Activated CD8-positive, alpha-beta memory T cell treated with anti-CD3 and anti-CD28 coated beads, Interleukin-2, amount 10 ng/mL, durations not matched to agents 7 days and 5 days (primary cell): ENCODE results near the gene KCNN1. TPM values are rescaled to one million over a fixed set of nuclear protein-coding genes. Genes with fewer than 3 reads are reported as not detected.

Experiments used
- ATAC-seq: fragments of 150-1000 bp; cut with Tn5 transposase; one replicate; pipeline ENCODE4 v1.10.0; 2021; ENCODE audit warnings: moderate library complexity
- CTCF ChIA-PET: fragments of 350-600 bp; sonication (Branson Sonifier 250); formaldehyde crosslinking; loops from one replicate; lab custom pipeline; 2021; ENCODE audit warnings: antibody characterized with exemption; lab: Charles Lee
- DNase-seq: peaks from one replicate; pipeline ENCODE4 v3.0.0-alpha.2; 2020
- H3K27ac Mint-ChIP-seq: one replicate; pipeline ENCODE4 v1.8.0; 2021; ENCODE audit warnings: mild to moderate bottlenecking, mixed read lengths
- H3K27me3 Mint-ChIP-seq: one replicate; pipeline ENCODE4 v1.8.0; 2021; ENCODE audit warnings: mixed read lengths
- H3K36me3 Mint-ChIP-seq: one replicate; pipeline ENCODE4 v1.8.0; 2021; ENCODE audit warnings: mild to moderate bottlenecking, mixed read lengths
- H3K4me1 Mint-ChIP-seq: one replicate; pipeline ENCODE4 v1.8.0; 2021; ENCODE audit warnings: mixed read lengths
- H3K4me3 Mint-ChIP-seq: one replicate; pipeline ENCODE4 v1.8.0; 2021; ENCODE audit warnings: mild to moderate bottlenecking, moderate library complexity, mixed read lengths
- H3K9me3 Mint-ChIP-seq: one replicate; pipeline ENCODE4 v1.8.0; 2022; ENCODE audit warnings: low read depth, mixed read lengths
- total RNA-seq, 2 experiments: library from RNA; stranded (reverse); gene quantifications; one replicate each; pipeline ENCODE4 v1.2.3, GENCODE V29; 2021

The KCNN1 gene
- total RNA-seq, 2 experiments from 2014 or later, result 0.21 TPM; not detected in 1

DNA sequence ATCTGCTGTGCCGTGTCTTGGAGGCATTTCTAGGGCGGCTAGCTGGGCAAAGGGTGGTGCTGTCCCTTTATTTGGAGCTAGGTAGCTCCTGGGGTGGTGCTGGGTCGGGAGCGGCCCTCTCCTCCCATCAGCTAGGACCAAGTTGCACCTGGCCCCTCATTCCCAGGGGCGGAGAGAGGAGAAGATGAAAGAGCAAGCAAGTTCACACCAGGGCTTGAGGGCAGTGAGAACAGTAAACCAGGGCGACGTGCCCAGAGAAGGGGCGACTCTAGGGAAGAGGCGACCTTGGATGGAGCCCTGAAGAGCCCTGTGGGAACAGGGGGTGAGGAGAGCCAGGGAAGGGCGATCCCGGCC lies 17.0 kb upstream of the KCNN1 start:
- Mint-ChIP-seq H3K4me3 (peak overlapping the region; percentile 47), H3K27me3 (peaks cover 58% of the 10 kb centered on the region), H3K9me3 (no peaks in the 10 kb centered on the region), H3K4me1 (peaks cover 36% of the 10 kb centered on the region), H3K27ac (no peak overlapping the region), H3K36me3 (no peaks in the 10 kb centered on the region)
- ATAC-seq, result no peak
- no peak for DNase-seq
- CTCF ChIA-PET, result interaction anchor here (1.2 kb wide), 1 partner anchor 12 kb away, joined by 6 read pairs; no protein-coding TSS in a partner anchor

DNA sequence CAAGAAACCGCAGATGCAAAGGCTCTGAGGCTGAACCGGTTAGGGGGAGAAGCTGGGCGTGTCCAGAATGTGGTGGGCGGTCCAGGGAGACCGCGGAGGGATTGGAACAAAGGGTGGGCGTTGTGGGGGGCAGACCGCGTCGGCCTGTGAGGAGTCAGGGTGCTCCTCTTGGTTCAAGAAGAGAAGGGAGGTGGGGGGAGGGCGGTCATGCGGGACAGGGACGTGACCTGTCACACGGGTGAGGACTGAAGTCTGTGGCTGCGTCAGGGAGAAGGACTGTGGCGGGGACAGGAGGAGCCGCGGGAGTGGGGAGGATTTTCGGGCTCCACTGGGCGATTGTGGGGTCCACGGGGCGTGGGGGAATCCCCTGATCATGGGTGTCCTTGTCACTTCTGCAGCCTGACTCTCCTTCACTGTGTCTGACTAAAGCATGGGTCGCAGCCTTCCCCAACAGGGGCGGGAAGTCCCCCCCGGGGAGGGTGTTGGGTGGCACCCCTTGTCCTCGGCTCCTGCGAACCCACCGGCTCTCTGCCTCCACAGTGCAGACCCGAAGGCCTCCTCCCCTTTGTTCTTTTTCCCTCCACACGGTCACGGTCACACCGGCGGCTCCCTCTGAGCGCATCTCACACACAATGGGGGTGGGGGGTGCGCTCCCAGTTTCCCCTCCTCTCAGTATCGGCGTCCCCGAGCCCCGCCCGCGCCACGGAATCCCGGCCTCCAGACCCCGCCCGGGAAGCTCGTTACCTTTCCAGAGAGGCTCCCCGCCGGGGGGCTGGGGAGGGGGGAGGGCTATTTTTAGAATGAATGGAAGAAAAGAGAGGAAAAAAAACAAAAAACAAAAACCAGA lies 16.4 kb upstream of the KCNN1 start:
- ATAC-seq, result no peak
- Mint-ChIP-seq H3K36me3 (no peaks in the 10 kb centered on the region), H3K27ac (no peak overlapping the region), H3K4me3 (peak overlapping the region; percentile 47), H3K9me3 (no peaks in the 10 kb centered on the region), H3K4me1 (peaks cover 36% of the 10 kb centered on the region), H3K27me3 (peaks cover 58% of the 10 kb centered on the region)
- CTCF ChIA-PET, result interaction anchor here (0.8 to 1.7 kb wide), 5 partner anchors 12 to 95 kb away, joined by 3 to 7 read pairs (median 4); no protein-coding TSS in a partner anchor
- DNase-seq, result peak; percentile 54

DNA sequence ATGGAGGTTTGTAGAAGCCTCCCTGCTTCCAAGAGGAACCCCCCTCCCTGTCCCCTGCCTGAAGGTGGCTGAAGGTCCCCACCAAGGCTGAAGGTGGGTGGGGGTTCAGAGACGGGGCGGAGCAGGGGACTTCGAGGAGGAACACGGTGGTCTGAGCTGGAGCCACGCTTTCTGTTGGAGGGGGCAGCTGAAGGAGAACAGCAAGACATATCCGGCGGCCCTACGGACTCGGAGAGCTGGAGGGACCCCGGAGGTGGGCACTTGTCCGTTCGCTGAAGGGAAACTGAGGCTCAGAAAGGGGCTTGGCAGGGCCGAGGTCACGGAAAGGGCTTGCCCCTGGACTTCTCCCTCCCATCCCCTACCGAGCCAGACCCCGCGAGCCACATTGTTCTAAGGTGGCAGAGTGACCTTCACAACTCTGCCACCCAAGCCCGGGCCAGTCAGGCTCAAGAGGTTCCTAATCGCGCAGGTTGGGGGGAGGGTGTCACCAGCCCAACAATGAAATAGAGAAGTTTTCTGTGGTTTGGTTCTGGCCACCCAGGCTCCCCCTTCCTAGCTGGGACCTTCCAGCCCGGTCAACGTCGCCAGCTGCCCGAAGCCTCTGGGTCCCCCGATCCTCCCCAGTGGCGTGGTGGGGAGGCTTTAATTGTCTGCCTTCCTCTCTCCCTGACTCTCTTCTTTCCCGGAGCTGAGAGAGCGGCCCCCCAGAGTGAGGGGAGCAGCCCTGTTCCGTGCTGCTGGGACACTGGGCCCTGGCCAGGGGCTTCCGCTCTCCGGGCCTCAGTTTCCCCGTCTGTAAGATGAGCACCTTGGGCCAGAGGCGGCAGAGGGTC lies 15.5 kb upstream of the KCNN1 start:
- H3K4me1 Mint-ChIP-seq, result peaks cover 33% of the 10 kb centered on the region
- H3K4me3 Mint-ChIP-seq, result no peak overlapping the region
- peaks cover 58% of the 10 kb centered on the region for H3K27me3 Mint-ChIP-seq
- DNase-seq (no peak), ATAC-seq (no peak)
- H3K36me3 Mint-ChIP-seq, result no peaks in the 10 kb centered on the region
- CTCF ChIA-PET, result interaction anchor here (0.8 to 1.7 kb wide), 4 partner anchors 13 to 96 kb away, joined by 3 to 7 read pairs (median 4); no protein-coding TSS in a partner anchor
- no peak overlapping the region for H3K27ac Mint-ChIP-seq
- H3K9me3 Mint-ChIP-seq, result no peaks in the 10 kb centered on the region

DNA sequence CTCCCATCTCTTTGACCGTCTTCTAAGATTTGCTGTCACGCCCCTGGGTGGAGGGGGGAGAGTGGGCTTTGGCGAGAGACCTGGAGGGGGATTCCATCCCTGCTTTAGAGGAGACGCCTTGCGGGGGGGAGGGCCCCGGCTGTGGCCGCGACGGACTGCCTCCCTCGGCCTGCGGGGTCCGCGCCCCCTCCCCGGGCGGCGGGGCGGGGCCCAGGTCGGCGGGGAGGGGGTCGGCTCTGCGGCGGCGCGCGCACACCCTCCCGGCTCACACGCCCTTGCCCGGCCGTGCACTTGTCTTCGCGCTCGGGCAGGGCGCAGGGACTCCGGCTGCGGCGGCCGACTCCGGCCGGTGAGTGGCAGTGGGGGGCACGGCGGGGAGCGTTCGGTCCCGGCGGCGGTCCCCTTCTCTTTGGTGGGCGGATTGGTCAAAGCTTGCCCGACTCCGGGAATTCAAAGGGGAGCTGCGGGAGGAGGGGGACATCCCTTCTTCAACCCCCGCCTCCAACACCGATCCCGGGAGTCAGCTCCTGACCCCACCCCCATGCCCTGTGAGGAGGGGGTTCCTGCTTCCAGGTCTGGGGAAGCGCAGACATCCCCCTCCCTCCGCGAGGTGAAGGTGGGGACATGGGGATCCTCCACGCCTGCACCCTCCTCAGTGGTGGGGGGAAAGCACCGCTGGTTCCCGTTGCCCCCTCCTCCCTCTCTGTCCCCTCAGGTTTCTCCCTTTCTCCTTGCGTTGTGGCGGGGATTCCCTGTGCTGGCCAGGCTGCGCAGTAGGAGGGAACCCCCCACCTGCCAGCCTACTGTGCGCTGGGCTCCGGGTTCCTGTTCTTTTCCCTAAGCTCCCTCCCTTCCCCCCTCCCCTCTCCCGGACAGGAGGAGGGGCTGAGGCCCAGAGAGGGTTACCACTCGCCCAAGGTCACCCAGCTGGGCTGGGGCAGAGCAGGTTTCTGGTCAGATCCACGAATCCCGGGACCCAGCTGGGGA lies 14.6 kb upstream of the KCNN1 start:
- Mint-ChIP-seq H3K36me3 (no peaks in the 10 kb centered on the region), H3K4me3 (no peak overlapping the region), H3K27me3 (peaks cover 61% of the 10 kb centered on the region), H3K27ac (no peak overlapping the region), H3K9me3 (no peaks in the 10 kb centered on the region), H3K4me1 (peaks cover 28% of the 10 kb centered on the region)
- ATAC-seq, result no peak
- CTCF ChIA-PET, result interaction anchor here (1.1 to 5.0 kb wide), 6 partner anchors 14 to 46 kb away, joined by 3 to 18 read pairs (median 4); no protein-coding TSS in a partner anchor
- DNase-seq, result no peak

DNA sequence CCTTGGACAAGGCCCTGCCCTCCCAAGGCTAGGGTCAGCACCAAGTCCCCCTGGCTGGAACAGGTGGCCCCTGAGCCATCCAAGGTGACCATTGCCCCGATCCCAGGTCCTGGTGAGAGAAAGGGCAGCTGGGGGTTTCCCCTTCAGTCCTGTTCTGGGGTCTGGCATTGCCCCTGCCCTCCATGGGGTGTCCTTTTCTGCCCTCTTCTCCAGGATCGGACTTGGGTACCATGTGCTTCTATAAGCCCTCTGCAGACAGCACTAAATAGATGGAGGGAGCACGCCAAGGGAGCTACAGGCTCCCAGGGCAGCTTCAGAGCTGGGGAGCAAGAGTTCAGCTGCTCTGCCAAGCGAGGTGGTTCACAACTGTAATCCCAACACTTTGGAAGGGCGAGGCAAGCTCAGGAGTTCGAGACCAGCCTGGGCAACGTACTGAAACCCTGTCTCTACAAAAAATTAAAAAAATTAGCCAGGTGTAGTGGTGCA lies 13.5 kb upstream of the KCNN1 start:
- ATAC-seq, result no peak
- CTCF ChIA-PET, result interaction anchor here (1.1 to 5.0 kb wide), 5 partner anchors 15 to 43 kb away, joined by 3 to 18 read pairs (median 4); partner anchors contain the start of gene CCDC124
- DNase-seq, result no peak
- Mint-ChIP-seq H3K27ac (no peak overlapping the region), H3K4me1 (peaks cover 25% of the 10 kb centered on the region), H3K36me3 (no peaks in the 10 kb centered on the region), H3K4me3 (no peak overlapping the region), H3K27me3 (peaks cover 69% of the 10 kb centered on the region), H3K9me3 (no peaks in the 10 kb centered on the region)

DNA sequence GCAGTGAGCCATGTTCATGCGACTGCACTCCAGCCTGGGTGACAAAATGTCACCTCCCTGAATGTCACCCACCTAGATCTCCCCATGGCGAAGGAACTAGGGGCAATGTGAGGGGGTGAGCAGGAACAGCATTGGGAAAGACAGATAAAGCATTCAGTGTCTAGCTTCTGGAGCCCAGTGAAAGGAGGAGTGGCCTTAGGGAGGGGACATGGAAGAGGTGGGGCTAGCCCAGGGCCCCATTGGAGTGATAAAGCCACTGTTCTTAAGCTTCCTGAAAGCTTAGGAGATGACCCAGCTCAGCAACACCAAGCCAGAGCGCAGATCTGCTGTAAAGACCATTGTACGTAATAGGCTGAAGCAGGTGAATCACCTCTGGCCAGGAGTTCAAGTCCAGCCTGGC lies 13.0 kb upstream of the KCNN1 start:
- DNase-seq (no peak), ATAC-seq (no peak)
- Mint-ChIP-seq H3K4me3 (no peak overlapping the region), H3K36me3 (no peaks in the 10 kb centered on the region), H3K9me3 (no peaks in the 10 kb centered on the region), H3K27ac (no peak overlapping the region), H3K4me1 (peaks cover 22% of the 10 kb centered on the region), H3K27me3 (peaks cover 67% of the 10 kb centered on the region)
- CTCF ChIA-PET, result interaction anchor here (1.4 to 5.0 kb wide), 4 partner anchors 16 to 43 kb away, joined by 4 to 18 read pairs (median 6); partner anchors contain the start of gene CCDC124

DNA sequence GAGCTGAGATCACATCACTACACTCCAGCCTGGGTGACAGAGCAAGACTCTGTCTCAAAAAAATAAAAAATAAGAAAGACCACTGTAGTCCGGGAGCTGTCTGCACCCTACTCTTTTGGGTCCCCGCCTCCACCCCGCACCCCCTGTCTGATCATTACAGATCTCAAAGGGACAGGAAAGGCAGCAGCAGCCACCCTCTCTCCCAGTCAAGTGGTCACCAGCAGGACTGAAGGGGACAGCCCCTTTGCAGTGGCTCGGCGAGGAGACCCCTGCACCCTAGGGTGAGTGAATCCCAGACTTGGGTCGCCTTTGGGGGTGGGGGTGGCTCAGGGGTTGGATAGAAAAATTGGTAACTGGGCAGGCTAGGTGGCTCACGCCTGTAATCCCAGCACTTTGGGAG lies 12.5 kb upstream of the KCNN1 start:
- CTCF ChIA-PET, result interaction anchor here (1.0 to 5.0 kb wide), 5 partner anchors 16 to 95 kb away, joined by 3 to 18 read pairs (median 5); partner anchors contain the start of genes CCDC124 and RPL18A
- Mint-ChIP-seq H3K9me3 (no peaks in the 10 kb centered on the region), H3K4me3 (no peak overlapping the region), H3K36me3 (no peaks in the 10 kb centered on the region), H3K27me3 (peaks cover 62% of the 10 kb centered on the region), H3K4me1 (peaks cover 18% of the 10 kb centered on the region), H3K27ac (no peak overlapping the region)
- ATAC-seq (no peak), DNase-seq (no peak)

DNA sequence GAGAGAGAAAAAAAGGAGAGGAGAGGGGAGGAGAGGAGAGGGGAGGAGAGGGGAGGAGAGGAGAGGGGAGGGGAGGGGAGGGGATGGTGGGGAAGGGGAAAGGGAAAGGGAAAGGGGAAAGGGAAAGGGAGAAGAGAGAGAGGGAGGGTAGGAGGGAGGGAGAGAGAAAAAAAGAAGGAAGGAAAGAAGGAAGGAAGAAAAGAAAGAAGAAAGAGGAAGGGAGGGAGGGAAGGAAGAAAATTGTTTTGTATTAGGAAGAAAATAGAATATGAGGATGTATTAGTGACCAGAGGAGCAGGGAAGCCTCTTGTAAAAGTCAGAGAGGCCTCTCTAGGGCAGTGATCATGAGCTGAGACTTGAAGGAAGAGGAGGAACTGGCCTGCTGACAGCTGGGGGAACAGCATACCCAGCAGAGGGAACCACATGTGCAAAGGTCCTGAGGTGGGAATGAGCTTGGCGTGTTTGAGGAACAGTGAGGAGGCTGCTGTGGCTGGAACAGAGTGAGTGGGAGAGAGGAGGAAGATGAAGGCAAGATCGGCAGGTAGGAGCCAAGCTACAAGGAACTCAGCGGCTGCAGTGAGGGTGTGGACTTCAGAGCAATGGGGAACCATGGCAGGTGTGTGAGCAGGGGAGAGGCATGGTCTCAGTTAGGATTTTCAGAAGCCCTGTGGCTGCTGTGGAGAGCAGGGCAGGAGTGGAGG lies 9.6 kb upstream of the KCNN1 start:
- DNase-seq (no peak), ATAC-seq (no peak)
- H3K4me3 Mint-ChIP-seq, result no peak overlapping the region
- H3K27ac Mint-ChIP-seq, result no peak overlapping the region
- H3K9me3 Mint-ChIP-seq, result no peaks in the 10 kb centered on the region
- H3K36me3 Mint-ChIP-seq, result no peaks in the 10 kb centered on the region
- peaks cover 38% of the 10 kb centered on the region for H3K27me3 Mint-ChIP-seq
- CTCF ChIA-PET, result interaction anchor here (1.5 kb wide), 1 partner anchor 40 kb away, joined by 6 read pairs; no protein-coding TSS in a partner anchor
- H3K4me1 Mint-ChIP-seq, result no peaks in the 10 kb centered on the region

DNA sequence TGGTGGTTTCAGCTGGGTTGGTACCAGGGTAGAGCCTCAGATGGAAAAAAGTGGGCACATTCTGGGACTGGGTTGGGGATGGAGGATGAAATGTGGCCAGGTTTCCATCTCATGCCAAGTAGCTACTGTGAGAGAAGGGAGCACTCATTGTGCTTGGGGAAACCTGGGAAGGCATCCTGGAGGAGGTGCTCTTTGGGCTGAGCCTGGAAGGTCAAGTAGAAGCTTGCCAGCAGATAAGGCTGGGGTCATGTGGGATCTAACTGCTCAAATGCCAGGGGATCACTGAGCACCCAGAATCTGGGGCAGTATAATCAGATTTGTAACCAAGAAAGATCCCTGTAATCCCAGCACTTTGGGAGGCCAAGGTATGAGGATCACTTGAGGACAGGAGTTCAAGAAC lies 9.0 kb upstream of the KCNN1 start:
- CTCF ChIA-PET, result interaction anchor here (0.6 to 1.5 kb wide), 2 partner anchors 18 to 39 kb away, joined by 3 to 6 read pairs; no protein-coding TSS in a partner anchor
- Mint-ChIP-seq H3K9me3 (no peaks in the 10 kb centered on the region), H3K27ac (no peak overlapping the region), H3K4me1 (no peaks in the 10 kb centered on the region), H3K36me3 (no peaks in the 10 kb centered on the region), H3K4me3 (no peak overlapping the region), H3K27me3 (peaks cover 34% of the 10 kb centered on the region)
- ATAC-seq, result no peak
- DNase-seq, result no peak

DNA sequence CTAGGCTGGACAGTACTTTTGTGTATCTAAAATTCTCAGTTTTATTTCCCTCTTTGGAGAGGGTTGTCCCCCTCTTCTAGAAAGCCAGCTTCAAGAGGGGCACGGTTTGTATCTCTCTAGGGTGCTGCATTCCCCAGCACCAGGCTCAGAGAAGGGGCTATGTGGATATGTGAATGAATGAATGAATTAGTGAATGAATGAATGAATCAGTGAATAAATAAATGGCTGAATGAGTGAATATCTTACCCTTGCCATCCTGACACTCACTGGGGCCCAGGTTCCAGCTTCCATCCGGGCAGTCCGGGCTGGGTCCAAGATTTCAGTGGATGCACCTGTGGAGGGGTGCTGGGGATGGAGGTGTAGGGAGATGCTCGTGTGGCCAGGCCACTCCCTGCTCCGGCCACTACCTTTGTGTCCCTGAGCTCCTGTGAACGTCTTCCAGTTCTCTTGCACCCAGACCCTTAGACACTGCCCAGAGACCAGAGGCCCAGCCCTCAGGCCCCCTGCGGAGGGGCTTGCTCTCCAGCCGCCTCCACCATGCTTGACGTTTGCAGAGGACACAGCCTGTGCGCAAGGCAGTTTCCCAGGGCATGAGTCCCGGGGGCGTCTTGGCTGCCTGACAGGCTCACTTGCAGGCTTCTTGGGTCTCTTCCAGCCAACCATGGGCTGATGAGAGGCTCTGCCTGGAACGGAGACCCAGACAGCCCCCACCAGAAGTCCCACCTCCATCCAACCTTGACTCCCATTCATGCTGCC lies 2.8 kb upstream of the KCNN1 start:
- peaks cover 46% of the 10 kb centered on the region for H3K27me3 Mint-ChIP-seq
- no peak overlapping the region for H3K27ac Mint-ChIP-seq
- CTCF ChIA-PET, result no interaction called here
- no peak for DNase-seq
- no peak for ATAC-seq
- H3K4me1 Mint-ChIP-seq, result peaks cover 2% of the 10 kb centered on the region
- H3K9me3 Mint-ChIP-seq, result no peaks in the 10 kb centered on the region
- H3K36me3 Mint-ChIP-seq, result no peaks in the 10 kb centered on the region
- no peak overlapping the region for H3K4me3 Mint-ChIP-seq
